Measurements from ENCODE around the gene GCSH. TPM values are rescaled to one million over a fixed set of nuclear protein-coding genes. Genes with fewer than 3 reads are reported as not detected.
A peak's percentile ranks its signal among the peaks of the same experiment; 100 is the strongest.

GCSH gene
- total and polyA plus RNA-seq, 2 of the 13 experiments (the other 11 are each of a cell fraction or from before 2014, with no cell fraction given), result 35.9 to 103 TPM

DNA sequence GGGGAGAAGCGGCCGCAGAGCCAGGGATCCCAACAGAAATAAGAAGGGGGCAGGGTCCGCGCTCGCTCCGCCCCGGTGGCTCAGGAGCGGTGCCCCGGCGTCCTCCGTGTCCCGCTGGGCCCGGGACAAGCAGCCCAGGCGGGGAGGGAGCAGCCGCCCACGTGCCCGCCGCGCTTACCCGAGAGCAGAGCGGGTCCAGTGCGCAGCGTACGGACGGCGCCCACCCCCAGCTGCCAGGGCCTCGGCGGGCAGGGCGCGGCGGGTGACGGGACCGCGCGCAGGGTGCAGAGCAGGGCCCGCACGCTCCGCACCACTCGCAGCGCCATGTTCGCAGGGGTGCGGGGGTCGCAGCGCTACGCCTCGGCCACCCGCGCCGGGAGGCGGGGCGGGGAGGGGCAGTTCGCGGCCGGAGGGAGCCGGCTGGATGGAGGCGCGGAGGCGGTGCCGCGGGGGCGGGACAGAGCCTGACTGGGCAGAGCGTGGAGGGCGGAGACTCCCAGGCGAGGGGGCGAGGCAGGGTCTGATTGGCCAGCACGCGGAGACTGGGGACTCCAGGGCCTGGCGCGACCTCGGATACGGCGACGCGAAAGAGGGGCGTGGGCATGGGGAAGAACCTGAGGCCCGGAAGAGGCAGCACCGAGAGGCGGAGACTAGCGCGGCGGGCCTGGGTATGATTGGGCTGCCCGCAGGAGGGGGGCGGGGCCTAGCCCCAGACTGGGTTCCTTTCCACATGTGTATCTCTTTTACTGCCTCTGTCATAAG lies at the start of gene GCSH (continued):
- TF ChIP-seq ZC3H13 (CRISPR knock-in tag; IDR thresholded peaks at IDR 0.05), result 0 out of 2 replicates have a peak, but pooled peaks have one; percentile 43
- TF ChIP-seq, protein P1, sequence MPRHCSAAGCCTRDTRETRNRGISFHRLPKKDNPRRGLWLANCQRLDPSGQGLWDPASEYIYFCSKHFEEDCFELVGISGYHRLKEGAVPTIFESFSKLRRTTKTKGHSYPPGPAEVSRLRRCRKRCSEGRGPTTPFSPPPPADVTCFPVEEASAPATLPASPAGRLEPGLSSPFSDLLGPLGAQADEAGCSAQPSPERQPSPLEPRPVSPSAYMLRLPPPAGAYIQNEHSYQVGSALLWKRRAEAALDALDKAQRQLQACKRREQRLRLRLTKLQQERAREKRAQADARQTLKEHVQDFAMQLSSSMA (CRISPR knock-in tag; IDR thresholded peaks at IDR 0.05), result peak; percentile 92
- TF ChIP-seq ZFAT (CRISPR knock-in tag; conservative IDR thresholded peaks at IDR 0.05), result no peak
- TF ChIP-seq GTF2F1 (IDR thresholded peaks at IDR 0.05; ENCODE audit: low read length), result no peak
- peak; percentile 89 for TF ChIP-seq GABPB1 (CRISPR knock-in tag; IDR thresholded peaks at IDR 0.05)
- TF ChIP-seq SAP130 (CRISPR knock-in tag; IDR thresholded peaks at IDR 0.05; ENCODE audit: low read depth), result peak; percentile 95
- TF ChIP-seq, protein P2, sequence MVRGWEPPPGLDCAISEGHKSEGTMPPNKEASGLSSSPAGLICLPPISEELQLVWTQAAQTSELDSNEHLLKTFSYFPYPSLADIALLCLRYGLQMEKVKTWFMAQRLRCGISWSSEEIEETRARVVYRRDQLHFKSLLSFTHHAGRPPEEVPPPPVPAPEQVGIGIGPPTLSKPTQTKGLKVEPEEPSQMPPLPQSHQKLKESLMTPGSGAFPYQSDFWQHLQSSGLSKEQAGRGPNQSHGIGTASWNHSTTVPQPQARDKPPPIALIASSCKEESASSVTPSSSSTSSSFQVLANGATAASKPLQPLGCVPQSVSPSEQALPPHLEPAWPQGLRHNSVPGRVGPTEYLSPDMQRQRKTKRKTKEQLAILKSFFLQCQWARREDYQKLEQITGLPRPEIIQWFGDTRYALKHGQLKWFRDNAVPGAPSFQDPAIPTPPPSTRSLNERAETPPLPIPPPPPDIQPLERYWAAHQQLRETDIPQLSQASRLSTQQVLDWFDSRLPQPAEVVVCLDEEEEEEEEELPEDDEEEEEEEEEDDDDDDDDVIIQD (CRISPR knock-in tag; IDR thresholded peaks at IDR 0.05; ENCODE audit: low read depth), result peak; percentile 90
- no peak for TF ChIP-seq ZNF30 (CRISPR knock-in tag; IDR thresholded peaks at IDR 0.05)
- TF ChIP-seq, protein P3, sequence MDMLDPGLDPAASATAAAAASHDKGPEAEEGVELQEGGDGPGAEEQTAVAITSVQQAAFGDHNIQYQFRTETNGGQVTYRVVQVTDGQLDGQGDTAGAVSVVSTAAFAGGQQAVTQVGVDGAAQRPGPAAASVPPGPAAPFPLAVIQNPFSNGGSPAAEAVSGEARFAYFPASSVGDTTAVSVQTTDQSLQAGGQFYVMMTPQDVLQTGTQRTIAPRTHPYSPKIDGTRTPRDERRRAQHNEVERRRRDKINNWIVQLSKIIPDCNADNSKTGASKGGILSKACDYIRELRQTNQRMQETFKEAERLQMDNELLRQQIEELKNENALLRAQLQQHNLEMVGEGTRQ (IDR thresholded peaks at IDR 0.05; ENCODE audit: low read depth, low read length), result peak; percentile 14; the same call in 1 of the 2 replicates
- TF ChIP-seq, protein P3 (CRISPR knock-in tag; IDR thresholded peaks at IDR 0.05; ENCODE audit: borderline replicate concordance), result no peak
- TF ChIP-seq, protein P4, sequence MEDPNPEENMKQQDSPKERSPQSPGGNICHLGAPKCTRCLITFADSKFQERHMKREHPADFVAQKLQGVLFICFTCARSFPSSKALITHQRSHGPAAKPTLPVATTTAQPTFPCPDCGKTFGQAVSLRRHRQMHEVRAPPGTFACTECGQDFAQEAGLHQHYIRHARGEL (CRISPR knock-in tag; IDR thresholded peaks at IDR 0.05), result no peak
- TF ChIP-seq, protein P5, sequence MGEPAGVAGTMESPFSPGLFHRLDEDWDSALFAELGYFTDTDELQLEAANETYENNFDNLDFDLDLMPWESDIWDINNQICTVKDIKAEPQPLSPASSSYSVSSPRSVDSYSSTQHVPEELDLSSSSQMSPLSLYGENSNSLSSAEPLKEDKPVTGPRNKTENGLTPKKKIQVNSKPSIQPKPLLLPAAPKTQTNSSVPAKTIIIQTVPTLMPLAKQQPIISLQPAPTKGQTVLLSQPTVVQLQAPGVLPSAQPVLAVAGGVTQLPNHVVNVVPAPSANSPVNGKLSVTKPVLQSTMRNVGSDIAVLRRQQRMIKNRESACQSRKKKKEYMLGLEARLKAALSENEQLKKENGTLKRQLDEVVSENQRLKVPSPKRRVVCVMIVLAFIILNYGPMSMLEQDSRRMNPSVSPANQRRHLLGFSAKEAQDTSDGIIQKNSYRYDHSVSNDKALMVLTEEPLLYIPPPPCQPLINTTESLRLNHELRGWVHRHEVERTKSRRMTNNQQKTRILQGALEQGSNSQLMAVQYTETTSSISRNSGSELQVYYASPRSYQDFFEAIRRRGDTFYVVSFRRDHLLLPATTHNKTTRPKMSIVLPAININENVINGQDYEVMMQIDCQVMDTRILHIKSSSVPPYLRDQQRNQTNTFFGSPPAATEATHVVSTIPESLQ (CRISPR knock-in tag; conservative IDR thresholded peaks at IDR 0.05), result no peak
- TF ChIP-seq PAX8 (CRISPR knock-in tag; IDR thresholded peaks at IDR 0.05; ENCODE audit: borderline replicate concordance), result no peak; the same call in 1 of the 2 replicates
- TF ChIP-seq ZNF136 (CRISPR knock-in tag; IDR thresholded peaks at IDR 0.05; ENCODE audit: low read depth), result no peak
- no peak for TF ChIP-seq NFIC (IDR thresholded peaks at IDR 0.05; ENCODE audit: low read length)
- TF ChIP-seq, protein P6, sequence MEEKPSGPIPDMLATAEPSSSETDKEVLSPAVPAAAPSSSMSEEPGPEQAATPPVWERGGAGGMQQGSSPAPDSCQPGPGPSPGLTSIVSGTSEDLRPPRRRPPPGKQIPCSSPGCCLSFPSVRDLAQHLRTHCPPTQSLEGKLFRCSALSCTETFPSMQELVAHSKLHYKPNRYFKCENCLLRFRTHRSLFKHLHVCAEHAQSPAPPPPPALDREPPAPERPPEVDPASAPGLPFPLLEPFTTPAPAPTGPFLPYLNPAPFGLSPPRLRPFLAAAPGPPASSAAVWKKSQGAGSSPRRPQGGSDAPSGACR (CRISPR knock-in tag; IDR thresholded peaks at IDR 0.05), result peak; percentile 63
- no peak for TF ChIP-seq JUND (CRISPR knock-in tag; IDR thresholded peaks at IDR 0.05)
- no peak for TF ChIP-seq TBX3 (IDR thresholded peaks at IDR 0.05; ENCODE audit: borderline replicate concordance)
- TF ChIP-seq ZNF672 (CRISPR knock-in tag; IDR thresholded peaks at IDR 0.05), result no peak
- no peak for TF ChIP-seq KAT2B (IDR thresholded peaks at IDR 0.05; ENCODE audit: borderline replicate concordance, low read depth, low read length)
- TF ChIP-seq ZNF737 (CRISPR knock-in tag; IDR thresholded peaks at IDR 0.05; ENCODE audit: borderline replicate concordance), result 0 out of 2 replicates have a peak, but pooled peaks have one; percentile 47
- TF ChIP-seq ZNF709 (CRISPR knock-in tag; IDR thresholded peaks at IDR 0.05), result peak; percentile 86; the same call in 1 of the 2 replicates
